LoVo (cell line): ENCODE results near the gene SLC36A3.

Experiments used
- DNase-seq: peaks from one replicate; pipeline ENCODE4 v3.0.0-alpha.2; 2016; ENCODE audit warnings: low spot score

SLC36A3 gene

GRCh38 chr5:151298063-151298855 lies 5.3 kb downstream of the SLC36A3 start:
- peak; percentile 37 for DNase-seq

DNA sequence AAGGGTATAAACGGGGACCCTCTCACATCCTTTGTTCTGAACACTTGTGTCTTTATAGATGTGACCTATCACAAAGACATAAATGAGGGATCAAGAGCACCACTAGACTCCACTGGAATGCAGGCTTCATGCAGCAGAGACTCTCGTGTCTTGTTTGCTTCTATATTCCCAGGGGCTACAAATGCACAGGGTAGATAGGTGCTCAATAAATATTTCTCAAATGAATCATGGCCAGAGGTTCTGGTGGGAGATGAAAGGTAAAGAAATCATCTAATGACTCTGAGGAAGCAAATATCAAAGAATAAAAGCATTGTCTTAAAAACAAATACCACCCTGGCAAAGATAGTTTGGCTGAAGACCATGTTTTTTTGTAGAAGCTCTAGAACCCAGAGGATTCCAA lies 6.6 kb downstream of the SLC36A3 start:
- DNase-seq, result no peak

- no peak for DNase-seq
These were observed 7.1 kb downstream of the SLC36A3 start for GRCh38 chr5:151296478-151296830.

GRCh38 chr5:151295791-151296477 lies 7.6 kb downstream of the SLC36A3 start:
- no peak for DNase-seq

DNA sequence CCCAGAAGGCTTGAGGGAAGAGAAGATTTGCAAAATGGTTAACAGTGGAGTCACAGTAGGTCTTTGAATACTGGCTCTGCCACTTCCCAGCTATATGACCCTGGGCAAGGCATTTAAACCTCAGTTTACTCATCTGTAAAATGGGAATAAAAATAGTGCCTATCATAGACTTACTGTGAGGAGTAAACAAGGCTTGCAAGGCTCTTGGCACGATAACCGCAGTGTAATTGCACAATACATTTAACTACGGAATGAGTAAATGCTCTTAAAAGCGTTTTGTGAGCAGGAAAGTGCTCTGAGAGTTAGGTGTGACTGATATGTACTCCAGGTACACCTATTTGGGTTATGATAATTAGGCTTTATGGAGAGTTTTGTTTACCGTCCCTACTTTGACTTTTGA lies 8.4 kb downstream of the SLC36A3 start:
- peak; percentile 37 for DNase-seq

DNA sequence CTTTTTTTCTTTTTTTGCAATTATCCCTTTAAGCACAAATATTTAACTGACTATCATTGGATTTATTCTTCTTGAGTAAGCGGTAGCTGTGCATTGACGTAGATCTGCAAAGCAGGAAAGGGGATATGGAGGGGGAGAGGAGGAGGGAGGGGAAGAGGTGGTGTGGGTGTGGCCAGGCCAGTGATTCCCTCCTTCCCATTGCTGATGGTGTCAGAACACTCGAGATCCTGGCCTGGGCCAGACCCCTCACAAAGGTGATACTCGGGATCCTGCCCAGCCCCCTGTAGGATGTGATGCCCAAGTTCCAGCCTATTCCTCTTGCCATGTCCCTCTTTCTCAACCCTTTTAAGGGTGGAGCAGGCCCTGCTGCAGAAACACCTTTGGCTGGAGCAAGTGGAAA lies 9.9 kb downstream of the SLC36A3 start:
- no peak for DNase-seq

DNA sequence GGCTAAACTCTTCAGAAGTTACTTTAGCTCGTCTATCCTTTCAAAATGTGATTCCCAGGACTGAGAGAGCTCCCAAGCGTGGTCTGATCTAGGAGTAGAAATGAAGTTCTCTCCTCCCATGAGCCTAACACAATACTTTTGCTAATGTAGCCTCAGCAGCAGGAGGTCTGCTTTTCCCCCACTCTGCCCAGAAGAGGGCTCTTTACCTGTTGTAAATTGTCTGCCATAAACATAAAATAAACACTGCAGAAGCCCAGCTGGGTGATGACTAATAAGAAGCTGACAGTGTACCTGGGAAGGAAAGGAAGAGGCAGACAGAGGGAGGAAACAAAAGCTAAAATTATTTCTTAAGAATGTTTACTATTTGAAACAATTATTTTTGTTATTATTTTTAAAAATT lies 15.4 kb downstream of the SLC36A3 start:
- peak; percentile 83 for DNase-seq

GRCh38 chr5:151286246-151286645 lies 17.3 kb downstream of the SLC36A3 start:
- DNase-seq, result no peak

DNA sequence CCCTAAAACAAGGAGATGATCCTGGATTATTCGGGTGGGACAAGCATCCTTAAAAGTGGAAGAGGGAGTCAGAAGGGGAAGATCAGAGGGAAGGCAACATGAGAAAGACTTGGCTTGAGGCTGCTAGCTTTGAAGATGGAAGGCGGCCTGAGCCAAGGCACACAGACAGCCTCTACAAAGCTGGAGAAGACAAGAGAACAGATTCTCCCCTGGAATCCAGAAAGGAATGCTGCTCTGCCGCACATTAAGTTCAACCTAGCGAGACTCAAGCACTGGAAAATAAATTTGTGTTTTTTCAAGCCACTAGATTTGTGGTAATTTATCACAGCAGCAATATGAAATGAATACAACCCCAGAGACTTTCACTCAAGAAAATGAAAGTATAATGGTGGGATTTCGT lies 17.9 kb downstream of the SLC36A3 start:
- no peak for DNase-seq

DNA sequence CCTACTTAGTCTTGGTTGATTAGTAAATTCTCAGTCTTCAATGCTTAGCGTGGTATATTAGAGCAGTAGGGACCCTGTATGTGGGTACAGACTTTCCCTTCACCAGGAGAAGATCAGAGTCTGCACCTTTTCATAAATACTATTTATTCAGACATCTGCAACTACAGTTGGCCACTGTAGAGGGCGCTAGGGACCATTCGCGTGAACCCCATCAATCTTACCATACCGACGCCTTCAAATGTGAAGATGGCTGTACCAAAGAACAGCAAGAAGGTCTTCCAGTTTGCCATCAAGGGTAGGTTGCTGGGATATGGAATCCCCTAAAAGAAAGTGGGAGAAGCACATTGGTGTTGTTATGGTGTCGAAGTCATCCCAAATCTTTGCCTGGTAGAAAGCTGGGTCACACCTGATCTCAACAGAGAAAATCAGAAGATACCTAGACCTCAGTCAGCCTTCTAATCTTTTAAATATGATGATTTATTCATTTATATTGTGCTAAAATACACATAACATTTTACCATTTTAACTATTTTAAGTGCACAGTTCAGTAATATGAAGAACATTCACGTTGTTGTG lies 19.1 kb downstream of the SLC36A3 start:
- DNase-seq, result no peak

DNA sequence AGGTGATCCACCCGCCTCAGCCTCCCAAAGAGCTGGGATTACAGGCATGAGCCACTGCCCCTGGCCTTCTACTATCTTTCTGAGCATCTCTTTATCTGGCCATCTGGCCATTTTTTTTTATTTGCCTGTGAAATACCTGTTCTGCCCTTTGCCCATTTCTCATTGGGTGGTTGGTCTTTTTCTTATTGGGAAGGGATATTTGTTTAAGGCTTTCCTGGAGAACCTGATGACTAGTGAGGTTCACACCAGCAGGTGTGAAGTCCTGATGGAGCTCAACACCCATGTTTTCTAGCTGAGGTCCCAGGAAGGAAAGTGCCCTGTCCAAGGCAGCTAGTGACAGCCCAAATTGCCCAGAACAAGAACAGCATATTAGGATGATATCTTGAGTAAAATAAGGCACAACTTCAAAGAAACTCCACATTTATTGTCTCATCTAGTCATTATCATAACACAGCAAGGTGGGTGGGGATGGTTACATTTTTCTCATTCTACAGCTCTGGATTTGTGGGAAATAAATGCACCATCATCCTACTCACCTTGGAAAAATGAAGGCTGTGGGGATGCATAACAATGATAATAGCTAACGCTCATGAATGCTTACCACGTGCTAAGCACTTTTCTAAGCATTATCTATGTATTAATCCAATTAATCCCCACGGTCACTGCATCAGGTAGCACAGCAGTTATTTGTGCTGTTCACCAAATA lies 20.3 kb downstream of the SLC36A3 start:
- DNase-seq, result no peak

GRCh38 chr5:151281001-151281639 lies 22.4 kb downstream of the SLC36A3 start:
- no peak for DNase-seq

DNA sequence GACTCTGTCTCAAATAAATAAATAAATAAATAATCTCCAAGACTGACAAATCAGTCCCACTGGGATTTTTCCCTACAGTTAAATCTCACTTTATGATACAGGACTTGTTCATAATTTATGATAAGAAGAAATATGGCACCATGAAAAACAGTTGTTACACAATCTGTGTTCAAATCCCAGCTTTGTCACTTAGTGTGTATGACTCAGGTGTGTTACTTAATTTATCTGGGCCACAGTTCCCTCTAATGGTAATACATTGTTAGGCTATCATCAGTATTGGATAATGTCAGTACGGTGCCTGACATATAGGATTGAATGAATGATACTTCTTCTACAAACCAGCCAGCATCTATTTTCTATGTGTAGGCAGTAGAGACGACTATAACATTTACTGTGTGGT lies 23.1 kb downstream of the SLC36A3 start:
- no peak for DNase-seq

DNA sequence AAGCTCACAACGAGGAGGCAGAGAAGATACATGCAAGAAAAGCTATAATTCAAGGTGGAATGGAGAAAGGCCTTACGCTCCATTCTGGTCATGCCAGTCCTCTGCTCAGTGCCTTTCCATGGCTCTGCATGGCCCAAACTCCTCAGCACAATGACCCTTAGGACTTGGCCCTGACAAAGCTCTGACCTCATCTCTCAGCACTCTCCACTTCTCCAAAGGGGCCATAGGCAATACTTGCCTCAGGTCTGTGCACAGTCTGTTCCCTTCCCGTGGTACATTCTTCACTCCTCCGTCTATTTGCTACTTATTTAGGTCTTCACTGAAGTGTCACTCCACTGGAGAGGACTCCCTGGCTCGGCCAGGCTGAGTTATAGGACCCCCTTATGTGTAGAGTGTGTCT lies 24.7 kb downstream of the SLC36A3 start:
- DNase-seq, result no peak

GRCh38 chr5:151275803-151276202 lies 27.8 kb downstream of the SLC36A3 start:
- DNase-seq, result no peak

- DNase-seq, result no peak
These were observed 28.9 kb downstream of the SLC36A3 start for GRCh38 chr5:151274666-151275065.

DNA sequence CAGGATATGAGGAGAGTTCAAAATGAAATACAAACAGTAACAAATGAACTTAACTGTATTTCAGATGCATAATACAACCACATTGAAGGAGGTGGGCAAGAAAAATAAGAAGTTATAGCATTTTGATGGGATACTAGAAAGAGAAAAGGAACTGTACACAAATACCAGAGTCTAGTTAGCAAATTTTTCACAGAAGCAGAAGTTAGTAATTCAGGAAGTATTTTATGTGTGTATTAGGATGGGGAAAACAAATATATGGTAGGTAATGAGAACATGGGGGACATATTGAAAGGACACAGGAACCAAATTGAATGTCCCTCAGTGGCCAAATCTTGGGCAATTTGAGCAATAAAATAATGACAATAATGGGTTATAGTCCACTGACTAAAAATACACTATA lies 32.2 kb downstream of the SLC36A3 start:
- DNase-seq, result no peak

DNA sequence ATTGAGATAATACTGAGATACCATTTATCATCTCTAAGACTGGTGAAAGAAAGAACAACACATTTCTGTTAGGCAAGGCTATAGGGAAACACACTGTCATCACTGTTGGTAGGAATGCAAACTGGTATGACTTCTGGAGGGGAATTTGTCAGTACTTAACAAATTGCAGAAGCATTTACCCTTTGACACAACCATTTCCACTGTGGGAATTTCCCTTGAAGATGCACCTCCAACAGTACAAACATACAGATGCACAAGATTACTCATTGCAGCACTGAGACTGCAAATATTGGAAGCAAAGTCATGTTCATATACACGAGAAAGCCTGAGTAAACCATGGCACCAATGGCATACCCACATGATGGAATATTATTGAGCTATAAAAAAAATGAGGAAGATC lies 33.0 kb downstream of the SLC36A3 start:
- no peak for DNase-seq

- DNase-seq, result no peak
These were observed 35.9 kb downstream of the SLC36A3 start for GRCh38 chr5:151267491-151268260.

GRCh38 chr5:151264113-151264512 lies 39.5 kb downstream of the SLC36A3 start:
- DNase-seq, result peak; percentile 64

- no peak for DNase-seq
These were observed 41.0 kb downstream of the SLC36A3 start for GRCh38 chr5:151262532-151262931.

DNA sequence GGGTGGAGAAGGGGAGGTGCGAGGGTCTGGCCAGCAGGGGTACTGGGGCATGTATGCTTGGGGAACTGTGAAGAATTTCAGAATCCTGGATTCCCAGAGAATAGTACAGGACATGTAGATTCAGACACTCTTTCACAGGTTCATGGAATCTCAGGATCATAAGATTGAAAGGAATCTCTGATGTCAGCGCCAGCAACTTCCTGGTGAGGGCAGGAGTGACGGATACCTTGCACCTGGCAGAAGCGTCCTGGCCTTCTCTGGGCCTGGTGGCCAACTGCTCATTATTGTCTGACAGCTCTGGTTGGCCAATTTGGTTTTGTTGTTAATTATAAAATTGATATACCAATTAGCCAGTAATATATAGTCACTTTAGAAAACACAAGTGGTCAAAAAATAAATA lies 43.6 kb downstream of the SLC36A3 start:
- DNase-seq, result no peak
